OCI-LY3 (cell line): ENCODE measurements around the gene WWP2.

Experiments used
- EZH2phosphoT487 ChIP-seq: fragments of 200-600 bp; shearing (Covaris generic); IDR thresholded peaks from 2 replicates; pipeline ENCODE4 v1.6.1; 2018; ENCODE audit warnings: antibody characterized with exemption, mixed run types, low read depth
- TF ChIP-seq, protein P1 (sequence below): fragments of 200-600, 300-600 bp; sonication (generic); IDR thresholded peaks from 2 replicates; pipeline ENCODE4 v1.5.1; 2014; ENCODE audit warnings: antibody characterized with exemption, low read length, low read depth

DNA sequence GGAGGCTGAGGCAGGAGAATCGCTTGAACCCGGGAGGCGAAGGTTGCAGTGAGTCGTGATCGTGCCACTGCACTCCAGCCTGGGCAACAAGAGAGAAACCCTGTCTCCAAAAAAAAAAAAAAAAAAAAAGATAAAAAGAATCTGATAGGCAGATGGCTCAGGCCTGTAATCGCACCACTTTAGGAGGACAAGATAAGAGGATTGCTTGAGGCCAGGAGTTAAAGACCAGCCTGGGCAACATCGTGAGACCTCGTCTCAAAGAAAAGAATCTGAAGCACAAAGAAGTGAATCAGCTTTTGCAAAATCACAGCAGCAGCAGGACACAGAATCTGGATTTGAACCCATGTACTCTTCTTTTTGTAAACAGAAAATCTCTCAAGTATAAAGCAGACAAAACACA is 15.0 kb upstream of the WWP2 start:
- TF ChIP-seq, protein P1, sequence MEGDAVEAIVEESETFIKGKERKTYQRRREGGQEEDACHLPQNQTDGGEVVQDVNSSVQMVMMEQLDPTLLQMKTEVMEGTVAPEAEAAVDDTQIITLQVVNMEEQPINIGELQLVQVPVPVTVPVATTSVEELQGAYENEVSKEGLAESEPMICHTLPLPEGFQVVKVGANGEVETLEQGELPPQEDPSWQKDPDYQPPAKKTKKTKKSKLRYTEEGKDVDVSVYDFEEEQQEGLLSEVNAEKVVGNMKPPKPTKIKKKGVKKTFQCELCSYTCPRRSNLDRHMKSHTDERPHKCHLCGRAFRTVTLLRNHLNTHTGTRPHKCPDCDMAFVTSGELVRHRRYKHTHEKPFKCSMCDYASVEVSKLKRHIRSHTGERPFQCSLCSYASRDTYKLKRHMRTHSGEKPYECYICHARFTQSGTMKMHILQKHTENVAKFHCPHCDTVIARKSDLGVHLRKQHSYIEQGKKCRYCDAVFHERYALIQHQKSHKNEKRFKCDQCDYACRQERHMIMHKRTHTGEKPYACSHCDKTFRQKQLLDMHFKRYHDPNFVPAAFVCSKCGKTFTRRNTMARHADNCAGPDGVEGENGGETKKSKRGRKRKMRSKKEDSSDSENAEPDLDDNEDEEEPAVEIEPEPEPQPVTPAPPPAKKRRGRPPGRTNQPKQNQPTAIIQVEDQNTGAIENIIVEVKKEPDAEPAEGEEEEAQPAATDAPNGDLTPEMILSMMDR: no peak
- TF ChIP-seq EZH2phosphoT487: no peak
